ENCODE data around the gene IGFBP2. TPM values are rescaled to one million over a fixed set of nuclear protein-coding genes. Genes with fewer than 3 reads are reported as not detected.

The IGFBP2 gene
- total and polyA plus RNA-seq, 9 of the 15 experiments (the other 6 are each of a cell fraction or from before 2014, with no cell fraction given) = 0.93 TPM; not detected in 8

DNA sequence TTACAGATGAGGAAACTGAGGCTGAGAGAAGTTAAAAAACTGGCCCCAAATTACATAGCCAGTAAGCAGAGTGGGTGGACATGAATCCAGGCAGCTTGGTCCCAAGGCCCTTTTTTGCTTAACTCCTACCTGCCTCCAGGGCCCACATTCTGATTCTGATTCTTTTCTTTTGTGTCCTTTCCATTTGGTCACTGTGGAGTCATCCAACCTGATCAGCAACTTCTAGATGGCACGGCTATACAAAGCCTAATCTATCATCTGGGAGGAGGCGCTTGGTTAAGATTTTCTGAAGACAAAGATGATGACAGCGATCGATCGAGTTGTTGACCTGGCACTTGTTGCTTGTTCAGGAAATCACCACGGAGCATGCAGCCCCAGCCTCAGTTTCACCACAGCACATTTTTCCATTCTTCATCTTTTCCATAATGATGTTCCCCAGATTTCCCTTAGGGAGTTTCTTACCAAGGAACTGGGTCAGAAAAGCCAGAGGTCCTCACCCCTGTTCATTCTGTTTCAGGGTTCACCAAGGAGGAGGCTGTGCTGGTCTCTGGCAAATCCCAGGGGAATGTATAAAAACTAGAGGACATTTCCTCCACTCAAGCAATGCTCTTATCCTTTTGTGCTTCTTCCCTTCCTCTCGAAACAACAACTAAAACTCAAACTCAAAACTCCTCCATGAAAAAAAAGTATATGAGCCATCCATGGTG lies 6.9 kb upstream of the IGFBP2 start (continued):
- TF ChIP-seq, protein P1, sequence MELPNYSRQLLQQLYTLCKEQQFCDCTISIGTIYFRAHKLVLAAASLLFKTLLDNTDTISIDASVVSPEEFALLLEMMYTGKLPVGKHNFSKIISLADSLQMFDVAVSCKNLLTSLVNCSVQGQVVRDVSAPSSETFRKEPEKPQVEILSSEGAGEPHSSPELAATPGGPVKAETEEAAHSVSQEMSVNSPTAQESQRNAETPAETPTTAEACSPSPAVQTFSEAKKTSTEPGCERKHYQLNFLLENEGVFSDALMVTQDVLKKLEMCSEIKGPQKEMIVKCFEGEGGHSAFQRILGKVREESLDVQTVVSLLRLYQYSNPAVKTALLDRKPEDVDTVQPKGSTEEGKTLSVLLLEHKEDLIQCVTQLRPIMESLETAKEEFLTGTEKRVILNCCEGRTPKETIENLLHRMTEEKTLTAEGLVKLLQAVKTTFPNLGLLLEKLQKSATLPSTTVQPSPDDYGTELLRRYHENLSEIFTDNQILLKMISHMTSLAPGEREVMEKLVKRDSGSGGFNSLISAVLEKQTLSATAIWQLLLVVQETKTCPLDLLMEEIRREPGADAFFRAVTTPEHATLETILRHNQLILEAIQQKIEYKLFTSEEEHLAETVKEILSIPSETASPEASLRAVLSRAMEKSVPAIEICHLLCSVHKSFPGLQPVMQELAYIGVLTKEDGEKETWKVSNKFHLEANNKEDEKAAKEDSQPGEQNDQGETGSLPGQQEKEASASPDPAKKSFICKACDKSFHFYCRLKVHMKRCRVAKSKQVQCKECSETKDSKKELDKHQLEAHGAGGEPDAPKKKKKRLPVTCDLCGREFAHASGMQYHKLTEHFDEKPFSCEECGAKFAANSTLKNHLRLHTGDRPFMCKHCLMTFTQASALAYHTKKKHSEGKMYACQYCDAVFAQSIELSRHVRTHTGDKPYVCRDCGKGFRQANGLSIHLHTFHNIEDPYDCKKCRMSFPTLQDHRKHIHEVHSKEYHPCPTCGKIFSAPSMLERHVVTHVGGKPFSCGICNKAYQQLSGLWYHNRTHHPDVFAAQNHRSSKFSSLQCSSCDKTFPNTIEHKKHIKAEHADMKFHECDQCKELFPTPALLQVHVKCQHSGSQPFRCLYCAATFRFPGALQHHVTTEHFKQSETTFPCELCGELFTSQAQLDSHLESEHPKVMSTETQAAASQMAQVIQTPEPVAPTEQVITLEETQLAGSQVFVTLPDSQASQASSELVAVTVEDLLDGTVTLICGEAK (IDR thresholded peaks at IDR 0.05) = no peak
- TF ChIP-seq, protein P1 (CRISPR knock-in tag; IDR thresholded peaks at IDR 0.05) = no peak
- TF ChIP-seq KDM4B (IDR thresholded peaks at IDR 0.05; ENCODE audit: borderline replicate concordance in 2 of 2, low read depth in 1 of 2) = no peak
- no peak for TF ChIP-seq ZNF76 (CRISPR knock-in tag; IDR thresholded peaks at IDR 0.05; ENCODE audit: borderline replicate concordance)
- TF ChIP-seq NR3C1 (CRISPR knock-in tag; IDR thresholded peaks at IDR 0.05) = no peak
- TF ChIP-seq, protein P2, sequence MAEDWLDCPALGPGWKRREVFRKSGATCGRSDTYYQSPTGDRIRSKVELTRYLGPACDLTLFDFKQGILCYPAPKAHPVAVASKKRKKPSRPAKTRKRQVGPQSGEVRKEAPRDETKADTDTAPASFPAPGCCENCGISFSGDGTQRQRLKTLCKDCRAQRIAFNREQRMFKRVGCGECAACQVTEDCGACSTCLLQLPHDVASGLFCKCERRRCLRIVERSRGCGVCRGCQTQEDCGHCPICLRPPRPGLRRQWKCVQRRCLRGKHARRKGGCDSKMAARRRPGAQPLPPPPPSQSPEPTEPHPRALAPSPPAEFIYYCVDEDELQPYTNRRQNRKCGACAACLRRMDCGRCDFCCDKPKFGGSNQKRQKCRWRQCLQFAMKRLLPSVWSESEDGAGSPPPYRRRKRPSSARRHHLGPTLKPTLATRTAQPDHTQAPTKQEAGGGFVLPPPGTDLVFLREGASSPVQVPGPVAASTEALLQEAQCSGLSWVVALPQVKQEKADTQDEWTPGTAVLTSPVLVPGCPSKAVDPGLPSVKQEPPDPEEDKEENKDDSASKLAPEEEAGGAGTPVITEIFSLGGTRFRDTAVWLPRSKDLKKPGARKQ (CRISPR knock-in tag; IDR thresholded peaks at IDR 0.05) = no peak
